Measurements from ENCODE around the gene KDM7A. TPM values are rescaled to one million over a fixed set of nuclear protein-coding genes. Genes with fewer than 3 reads are reported as not detected.

KDM7A gene
- polyA plus RNA-seq, 2 of the 4 experiments (the other 2 are of a cell fraction) = 1.4 to 4.1 TPM

GRCh38 chr7:140093375-140093774 is 83.4 kb downstream of the KDM7A start:
- ATAC-seq (no peak), DNase-seq (ENCODE audit: low read depth in 1 of 2, low spot score in 1 of 2) (no peak), FAIRE-seq (no peak)
- Histone ChIP-seq H3K27ac (no peak overlapping the region), H3K9me3 (no peaks in the 10 kb centered on the region), H3K4me3 (no peak overlapping the region), H3K4me1 (no peaks in the 10 kb centered on the region), H3K4me2 (no peak overlapping the region)
- CTCF ChIA-PET = no interaction called here
- TF ChIP-seq HEYL (CRISPR knock-in tag; IDR thresholded peaks at IDR 0.05) (no peak), ZNF302 (CRISPR knock-in tag; IDR thresholded peaks at IDR 0.05) (no peak), GATA3 (IDR thresholded peaks at IDR 0.05; ENCODE audit: borderline replicate concordance) (no peak), JUNB (IDR thresholded peaks at IDR 0.05) (no peak), NPAS2 (CRISPR knock-in tag; IDR thresholded peaks at IDR 0.05; ENCODE audit: borderline replicate concordance) (no peak), BCL3 (IDR thresholded peaks at IDR 0.05) (no peak), EP300 (IDR thresholded peaks at IDR 0.05) (no peak), RAD21 (conservative IDR thresholded peaks at IDR 0.05 in 1 of 2, IDR thresholded peaks at IDR 0.05 in 1 of 2) (no peak), REST (IDR thresholded peaks at IDR 0.05) (no peak), ZFP36 (IDR thresholded peaks at IDR 0.05; ENCODE audit: borderline replicate concordance, partially characterized antibody) (no peak), ESRRA (IDR thresholded peaks at IDR 0.05; ENCODE audit: borderline replicate concordance, low read length) (no peak), ZSCAN20 (CRISPR knock-in tag; IDR thresholded peaks at IDR 0.05) (no peak), POLR2AphosphoS2 (conservative IDR thresholded peaks at IDR 0.05; ENCODE audit: low read length) (no peak), TFCP2L1 (CRISPR knock-in tag; IDR thresholded peaks at IDR 0.05) (no peak), TP53 (CRISPR knock-in tag; IDR thresholded peaks at IDR 0.05) (no peak), EHMT2 (IDR thresholded peaks at IDR 0.05; ENCODE audit: low read depth) (no peak), CTCF (IDR thresholded peaks at IDR 0.05) (no peak)
- TF ChIP-seq, protein P1, sequence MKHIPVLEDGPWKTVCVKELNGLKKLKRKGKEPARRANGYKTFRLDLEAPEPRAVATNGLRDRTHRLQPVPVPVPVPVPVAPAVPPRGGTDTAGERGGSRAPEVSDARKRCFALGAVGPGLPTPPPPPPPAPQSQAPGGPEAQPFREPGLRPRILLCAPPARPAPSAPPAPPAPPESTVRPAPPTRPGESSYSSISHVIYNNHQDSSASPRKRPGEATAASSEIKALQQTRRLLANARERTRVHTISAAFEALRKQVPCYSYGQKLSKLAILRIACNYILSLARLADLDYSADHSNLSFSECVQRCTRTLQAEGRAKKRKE (CRISPR knock-in tag; IDR thresholded peaks at IDR 0.05; ENCODE audit: low read depth) = no peak
- WGBS (ENCODE audit: missing lambda C conversion rate) = 70% methylated on average over 1 of the region's 1 CpG
- POLR2A ChIA-PET = no interaction called here

DNA sequence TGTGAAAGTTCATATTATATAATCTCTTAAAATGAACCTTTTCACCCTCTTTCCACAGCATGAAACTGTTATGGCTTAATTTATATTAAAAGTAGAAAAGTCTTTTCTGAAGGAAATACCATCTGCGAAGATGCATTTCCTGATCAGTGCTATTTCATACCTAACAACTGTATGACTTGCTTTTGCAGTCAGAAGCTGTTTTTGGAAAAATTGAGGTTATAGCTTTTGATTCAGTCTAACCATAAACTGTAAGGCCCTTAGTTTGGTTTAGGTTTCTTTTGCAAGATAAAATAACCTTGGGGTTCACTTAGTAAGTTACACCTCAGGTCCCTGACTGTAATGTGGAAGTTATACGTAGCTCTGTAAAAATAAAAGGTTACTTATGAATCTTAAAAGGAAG is 91.3 kb downstream of the KDM7A start:
- WGBS (ENCODE audit: missing lambda C conversion rate) = 90% methylated on average over 2 of the region's 2 CpGs
- H3K9me3 ChIP-seq = no peaks in the 10 kb centered on the region
- ChIA-PET POLR2A (no interaction called here), CTCF (interaction anchor here (0.5 to 2.8 kb wide), 2 partner anchors 77 to 241 kb away, joined by 3 to 15 read pairs; no protein-coding TSS in a partner anchor)
- no peaks in the 10 kb centered on the region for H3K4me1 ChIP-seq
- FAIRE-seq = no peak
- no peak for DNase-seq (ENCODE audit: low read depth in 1 of 2, low spot score in 1 of 2)
- no peak overlapping the region for H3K27ac ChIP-seq
- H3K4me2 ChIP-seq = no peak overlapping the region
- no peak overlapping the region for H3K4me3 ChIP-seq
- ATAC-seq = no peak
- TF ChIP-seq HOXA7 (CRISPR knock-in tag; IDR thresholded peaks at IDR 0.05) = no peak
- TF ChIP-seq TFCP2L1 (CRISPR knock-in tag; IDR thresholded peaks at IDR 0.05) = no peak
- no peak for TF ChIP-seq CBX2 (IDR thresholded peaks at IDR 0.05; ENCODE audit: borderline replicate concordance, low read depth)
- TF ChIP-seq MYC (IDR thresholded peaks at IDR 0.05; ENCODE audit: borderline replicate concordance, low read length) = no peak
- no peak for TF ChIP-seq HOXB13 (CRISPR knock-in tag; IDR thresholded peaks at IDR 0.05; ENCODE audit: low read depth)
- TF ChIP-seq BCL3 (IDR thresholded peaks at IDR 0.05) = no peak
- no peak for TF ChIP-seq ZSCAN20 (CRISPR knock-in tag; IDR thresholded peaks at IDR 0.05)

Measured in A549 (cell line).